ENCODE measurements around the gene ANKRD11.
"Not testable (repeated sequence)": the region's sequence is repeated elsewhere in the genome, so short reads cannot be mapped to it uniquely, and the experiment has no call there.

ANKRD11 gene

GRCh38 chr16:89377453-89377848 lies 112.9 kb downstream of the ANKRD11 start:
- no peak for DNase-seq

- no peak for DNase-seq
These were observed 113.4 kb downstream of the ANKRD11 start for GRCh38 chr16:89376812-89377452.

- DNase-seq, result no peak
These were observed 114.7 kb downstream of the ANKRD11 start for GRCh38 chr16:89375686-89376085.

GRCh38 chr16:89375021-89375420 lies 115.3 kb downstream of the ANKRD11 start:
- DNase-seq, result no peak

GRCh38 chr16:89374393-89374960 lies 115.9 kb downstream of the ANKRD11 start:
- DNase-seq, result no peak

- no peak for DNase-seq
These were observed 116.8 kb downstream of the ANKRD11 start for GRCh38 chr16:89373355-89374110.

GRCh38 chr16:89371968-89372634 lies 118.3 kb downstream of the ANKRD11 start:
- no peak for DNase-seq

GRCh38 chr16:89371386-89371785 lies 119.0 kb downstream of the ANKRD11 start:
- DNase-seq, result no peak

- no peak for DNase-seq
These were observed 119.8 kb downstream of the ANKRD11 start for GRCh38 chr16:89370601-89371000.

- no peak for DNase-seq
These were observed 120.3 kb downstream of the ANKRD11 start for GRCh38 chr16:89370081-89370511.

- no peak for DNase-seq
These were observed 121.0 kb downstream of the ANKRD11 start for GRCh38 chr16:89369266-89369895.

GRCh38 chr16:89368604-89369249 lies 121.6 kb downstream of the ANKRD11 start:
- DNase-seq, result no peak

- DNase-seq, result no peak
These were observed 122.8 kb downstream of the ANKRD11 start for GRCh38 chr16:89367538-89367915.

GRCh38 chr16:89366561-89367537 lies 123.5 kb downstream of the ANKRD11 start:
- no peak for DNase-seq

GRCh38 chr16:89365996-89366395 lies 124.4 kb downstream of the ANKRD11 start:
- no peak for DNase-seq

- peak; percentile 63 for DNase-seq
These were observed 125.3 kb downstream of the ANKRD11 start for GRCh38 chr16:89365044-89365467.

- DNase-seq, result no peak
These were observed 125.8 kb downstream of the ANKRD11 start for GRCh38 chr16:89364606-89365005.

- DNase-seq, result peak; percentile 77
These were observed 126.6 kb downstream of the ANKRD11 start for GRCh38 chr16:89363621-89364393.

GRCh38 chr16:89362540-89363223 lies 127.7 kb downstream of the ANKRD11 start:
- DNase-seq, result not testable (repeated sequence)

Data from activated CD4-positive, alpha-beta T cell treated with anti-CD3 and anti-CD28 coated beads, Interleukin-2, Interleukin-6, amounts not matched to agents 100 ng/mL and 50 ng/mL, durations not matched to agents 16 hours and 8 hours (primary cell).